H1 (cell line): ENCODE results near the gene GALNT2. TPM values are rescaled to one million over a fixed set of nuclear protein-coding genes. Genes with fewer than 3 reads are reported as not detected.

Experiments used
- EZH2 ChIP-seq: fragments of 200-600 bp; sonication (generic); IDR thresholded peaks from 2 replicates; pipeline ENCODE4 v1.7.1; 2012; ENCODE audit warnings: low read depth, mild to moderate bottlenecking, moderate library complexity, low read length, inconsistent platforms; ENCODE audit not compliant: severe bottlenecking
- GABPA ChIP-seq: IDR thresholded peaks from 2 replicates; pipeline ENCODE4 v1.6.1; 2011; ENCODE audit warnings: mild to moderate bottlenecking, low read length, moderate library complexity, borderline replicate concordance; ENCODE audit not compliant: insufficient read depth
- polyA plus RNA-seq, 7 experiments: library from polyadenylated mRNA; depleted of rRNA in 3 of 7; stranded (reverse) in 5 of 7; unstranded in 2 of 7; fragments of >200 nt in 5 of 7; fragments of 200-250 nt in 2 of 7; gene quantifications; 1 replicate in 5 of 7; 2 replicates in 1 of 7; 4 replicates in 1 of 7; pipeline versions ENCODE4 v1.2.1 to v1.2.3, GENCODE V29; 2011 to 2013; ENCODE audit warnings: missing spikeins in 2 of 7, mixed read lengths in 2 of 7
- total RNA-seq: library from RNA; stranded (reverse); fragmentation: NEBNext Ultra II Directional; extraction: Animal tissue kit (Norgen Biotek cat#: 25700); gene quantifications from 2 replicates; pipeline ENCODE4 v1.2.1, GENCODE V29; 2021

The GALNT2 gene
- total and polyA plus RNA-seq, 2 of the 8 experiments (the other 6 are each of a cell fraction or from before 2014, with no cell fraction given) = 34.5 to 75.3 TPM

DNA sequence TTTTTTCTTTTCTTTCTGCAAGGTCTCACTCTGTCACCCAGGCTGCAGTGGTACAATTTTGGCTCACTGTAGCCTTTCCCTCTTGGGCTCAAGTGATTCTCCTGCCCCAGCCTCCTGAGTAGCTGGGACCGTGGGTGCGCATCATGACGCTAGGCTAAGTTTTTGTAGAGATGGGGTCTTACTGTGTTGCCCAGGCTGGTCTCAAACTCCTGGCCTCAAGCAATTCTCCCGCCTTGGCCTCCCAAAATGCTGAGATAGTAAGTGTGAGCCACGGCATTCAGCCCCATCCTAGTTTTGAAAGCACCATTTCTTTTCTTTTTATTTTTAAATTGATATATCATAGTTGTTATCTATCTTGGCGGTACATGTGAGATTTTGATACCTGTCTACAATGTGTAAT, 140.6 kb downstream of the GALNT2 start (continued):
- TF ChIP-seq EZH2 (no peak), GABPA (no peak)
